GM21526 (cell line): ENCODE results near the gene HOGA1.
"Not testable (repeated sequence)": the region's sequence is repeated elsewhere in the genome, so short reads cannot be mapped to it uniquely, and the experiment has no call there.

Experiments used
- ATAC-seq: cut with Tn5 transposase; IDR thresholded peaks from one replicate; pipeline ENCODE4 v1.9.1; 2021; ENCODE audit warnings: moderate library complexity; ENCODE audit not compliant: unreplicated experiment, low FRiP score

The HOGA1 gene

DNA sequence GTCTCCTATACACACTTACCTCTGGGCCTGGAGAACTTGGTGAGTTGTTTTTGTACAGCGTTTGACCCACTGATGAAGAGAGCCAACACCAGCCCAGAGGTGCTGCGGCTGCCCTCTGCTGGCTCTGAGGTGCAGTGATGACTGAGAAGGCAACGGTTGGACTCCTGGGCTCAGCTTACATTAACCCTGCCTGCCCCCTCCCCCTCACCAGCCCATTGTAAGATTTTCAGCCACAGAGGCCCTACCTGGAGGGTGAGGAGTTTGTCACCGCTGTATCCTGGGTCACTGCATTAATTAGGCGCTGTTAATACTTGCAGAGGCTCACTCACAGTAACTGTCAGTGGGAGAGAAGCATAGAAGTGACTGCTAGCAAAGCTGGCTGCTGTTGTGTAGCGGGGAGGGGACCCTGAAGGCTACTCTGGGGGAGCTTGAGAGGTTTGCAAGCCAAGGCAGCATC is 30.6 kb upstream of the HOGA1 start:
- ATAC-seq = peak; percentile 59

DNA sequence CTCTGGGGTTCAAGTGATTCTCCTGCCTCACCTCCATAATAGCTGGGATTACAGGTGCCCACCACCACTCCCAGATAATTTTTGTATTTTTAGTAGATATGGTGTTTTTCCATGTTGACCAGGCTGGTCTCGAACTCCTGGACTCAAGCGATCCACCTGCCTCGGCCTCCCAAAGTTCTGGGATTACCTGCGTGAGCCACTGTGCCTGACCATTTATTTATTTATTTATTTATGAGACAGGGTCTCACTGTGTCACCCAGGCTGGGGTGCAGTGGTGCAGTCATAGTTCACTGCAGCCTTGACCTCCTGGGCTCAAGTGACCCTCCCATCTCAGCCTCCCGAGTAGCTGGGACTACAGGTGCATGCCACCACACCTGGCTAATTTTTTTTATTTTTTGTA is 29.9 kb upstream of the HOGA1 start:
- ATAC-seq = not testable (repeated sequence)

DNA sequence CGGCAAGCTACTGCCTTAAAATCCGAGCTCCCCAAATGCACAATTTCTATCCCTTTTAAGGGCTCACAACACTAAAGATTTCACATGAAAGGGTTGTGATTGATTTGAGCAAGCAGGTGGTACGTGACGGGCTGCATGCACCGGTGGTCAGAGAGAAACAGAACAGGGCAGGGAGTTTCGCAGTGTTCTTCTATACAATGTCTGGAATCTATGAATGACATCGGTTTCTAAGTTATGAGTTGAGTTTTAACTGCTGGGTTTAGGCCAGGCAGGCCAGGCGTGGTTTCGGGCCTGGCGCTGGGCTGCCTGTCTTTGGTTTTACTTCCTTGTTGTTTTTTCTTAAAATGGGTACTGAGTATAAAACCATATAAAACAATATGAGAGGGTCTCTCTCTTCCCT is 28.6 kb upstream of the HOGA1 start:
- not testable (repeated sequence) for ATAC-seq

DNA sequence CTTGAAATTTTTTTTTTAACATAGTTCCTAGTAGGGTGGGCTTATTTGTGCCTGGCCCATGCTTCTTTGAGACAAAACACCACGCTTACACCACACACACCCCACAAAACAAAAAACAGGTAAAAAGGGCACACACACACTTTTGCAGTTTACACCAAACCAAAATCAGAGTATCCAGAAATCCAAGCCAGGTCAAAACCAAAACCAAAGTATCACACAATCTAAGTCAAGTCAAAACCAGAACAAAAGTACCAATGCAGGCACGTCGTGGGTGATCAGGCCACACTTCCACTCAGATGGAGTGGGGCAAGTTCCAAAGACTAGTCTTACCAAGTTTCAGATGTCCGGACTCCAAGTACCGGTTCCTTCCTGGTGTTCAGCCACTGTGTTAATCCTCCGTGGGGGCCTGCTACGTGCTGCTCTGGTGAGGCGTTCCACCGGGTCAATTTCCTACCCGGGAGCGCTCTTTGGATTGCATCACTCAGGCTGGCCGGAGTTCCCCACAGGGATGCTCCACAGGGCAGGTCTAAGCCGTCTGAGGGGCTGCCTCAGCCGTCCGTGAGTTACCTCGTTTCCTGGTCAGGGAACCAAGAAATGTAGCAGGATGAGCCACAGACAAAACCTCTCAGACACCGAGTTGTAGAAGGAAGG is 23.3 kb upstream of the HOGA1 start:
- not testable (repeated sequence) for ATAC-seq

DNA sequence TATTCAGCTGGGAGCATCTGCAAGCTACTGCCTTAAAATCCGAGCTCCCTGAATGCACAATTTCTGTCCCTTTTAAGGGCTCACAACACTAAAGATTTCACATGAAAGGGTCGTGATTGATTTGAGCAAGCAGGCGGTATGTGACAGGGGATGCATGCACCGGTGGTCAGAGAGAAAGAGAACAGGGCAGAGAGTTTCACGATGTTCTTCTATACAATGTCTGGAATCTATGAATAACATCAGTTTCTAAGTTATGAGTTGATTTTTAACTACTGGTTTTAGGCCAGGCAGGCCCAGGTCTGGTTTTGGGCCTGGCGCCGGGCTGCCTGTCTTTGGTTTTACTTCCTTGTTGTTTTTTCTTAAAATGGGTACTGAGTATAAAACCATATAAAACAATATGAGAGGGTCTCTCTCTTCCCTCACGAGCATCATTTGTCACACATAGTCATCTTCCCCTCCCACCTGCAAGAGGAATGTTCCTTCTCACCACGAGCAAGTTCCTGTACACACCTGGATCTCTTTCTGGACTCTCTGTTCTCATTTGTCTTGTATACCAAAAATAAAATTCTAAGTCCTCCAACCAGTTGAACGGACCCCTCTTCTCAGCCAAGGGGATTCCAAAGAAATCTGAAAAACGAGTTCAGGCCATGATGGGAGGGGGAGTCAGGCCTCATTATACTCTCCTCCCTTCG is 22.7 kb upstream of the HOGA1 start:
- ATAC-seq = not testable (repeated sequence)

DNA sequence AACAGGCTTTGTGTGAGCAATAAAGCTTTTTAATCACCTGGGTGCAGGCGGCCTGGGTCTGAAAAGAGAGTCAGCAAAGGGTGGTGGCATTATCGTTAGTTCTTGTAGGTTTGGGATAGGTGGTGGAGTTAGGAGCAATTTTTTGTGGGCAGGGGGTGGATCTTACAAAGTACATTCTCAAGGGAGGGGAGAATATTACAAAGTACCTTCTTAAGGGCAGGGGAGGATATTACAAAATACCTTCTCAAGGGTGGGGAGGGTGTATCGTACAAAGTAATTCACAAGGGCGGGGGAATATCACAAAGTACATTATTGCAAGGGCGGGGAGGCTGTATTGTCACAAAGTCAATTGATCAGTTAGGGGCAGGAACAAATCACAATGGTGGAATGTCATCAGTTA is 21.9 kb upstream of the HOGA1 start:
- not testable (repeated sequence) for ATAC-seq

DNA sequence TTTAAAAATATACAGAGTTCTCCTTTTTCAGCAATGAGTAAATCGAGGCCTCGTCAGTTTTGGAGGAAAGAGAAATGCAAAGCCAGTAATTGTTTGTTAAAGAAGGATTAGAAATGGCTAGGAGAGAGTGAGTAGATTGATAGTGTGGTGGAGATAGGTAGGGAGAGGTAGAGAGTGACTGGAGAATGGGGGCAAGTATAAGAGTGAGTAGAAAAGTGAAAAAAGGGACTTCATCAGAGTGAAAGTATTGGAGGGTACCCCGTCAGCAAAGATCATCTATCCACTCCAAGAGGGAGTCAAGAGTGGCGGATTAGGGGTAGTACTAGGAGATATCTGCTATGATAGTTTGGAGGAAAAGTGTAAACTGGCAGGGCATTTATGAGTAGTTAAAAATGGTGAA is 20.9 kb upstream of the HOGA1 start:
- ATAC-seq = no peak

DNA sequence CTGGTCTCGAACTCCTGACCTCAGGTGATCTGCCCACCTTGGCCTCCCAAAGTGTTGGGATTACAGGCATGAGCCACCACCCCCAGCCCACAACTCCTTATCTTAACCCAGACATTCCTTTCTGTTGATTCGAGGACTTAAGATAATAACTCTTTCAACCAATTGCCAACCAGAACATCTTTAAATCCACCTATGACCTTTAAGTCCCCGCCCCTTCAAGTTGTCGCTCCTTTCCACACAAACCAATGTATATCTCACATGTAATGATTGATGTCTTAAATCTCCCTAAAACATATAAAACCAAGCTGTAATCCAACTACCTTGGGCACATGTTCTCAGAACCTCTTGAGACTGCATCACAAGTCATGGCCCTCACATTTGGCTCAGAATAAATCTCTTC is 19.4 kb upstream of the HOGA1 start:
- no peak for ATAC-seq

DNA sequence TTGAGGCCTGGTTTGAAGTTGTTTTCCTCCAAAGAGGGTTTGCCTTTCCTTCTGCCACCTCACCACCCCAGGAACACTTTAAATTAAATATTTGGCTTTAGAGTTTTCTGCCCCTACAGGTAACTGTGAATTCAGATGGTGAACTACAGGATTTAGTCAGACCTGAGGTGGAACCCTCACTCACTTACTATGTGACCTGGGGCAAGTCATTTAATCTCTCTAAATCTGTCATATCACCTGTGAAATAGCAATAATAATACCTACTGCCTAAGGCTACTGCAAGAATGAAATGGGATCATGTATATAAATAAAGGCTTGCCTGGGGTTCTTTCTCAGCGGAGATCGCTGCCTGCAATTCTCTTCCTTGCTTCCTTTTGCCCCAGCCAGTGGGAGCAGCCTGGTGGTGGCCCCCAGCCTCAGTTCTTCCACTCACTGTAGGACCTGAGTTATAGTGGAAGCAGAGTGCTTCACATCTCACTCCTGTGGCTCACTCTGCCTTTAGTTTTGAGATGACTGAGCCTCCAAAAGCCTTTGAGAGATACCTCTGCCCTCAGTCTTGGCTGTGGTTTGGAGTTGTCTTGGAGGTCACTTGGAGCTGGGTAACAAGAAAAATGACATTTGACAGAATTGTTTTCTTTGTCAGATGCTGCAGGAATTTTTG is 17.7 kb upstream of the HOGA1 start:
- no peak for ATAC-seq

DNA sequence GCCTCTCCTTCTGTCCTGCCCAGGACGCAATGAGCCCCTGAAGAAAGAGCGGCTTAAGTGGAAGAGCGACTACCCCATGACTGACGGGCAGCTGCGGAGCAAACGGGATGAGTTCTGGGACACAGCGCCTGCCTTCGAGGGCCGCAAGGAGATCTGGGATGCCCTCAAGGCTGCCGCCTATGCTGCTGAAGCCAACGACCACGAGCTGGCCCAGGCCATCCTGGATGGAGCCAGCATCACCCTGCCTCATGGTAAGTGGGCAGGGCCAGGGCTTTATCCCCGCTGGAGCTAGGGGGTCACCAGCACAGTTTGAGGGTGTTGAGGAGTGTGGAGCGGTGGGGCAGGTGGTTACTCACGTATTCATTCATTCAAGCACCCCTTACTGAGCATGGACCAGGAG is 16.3 kb upstream of the HOGA1 start:
- ATAC-seq = no peak

DNA sequence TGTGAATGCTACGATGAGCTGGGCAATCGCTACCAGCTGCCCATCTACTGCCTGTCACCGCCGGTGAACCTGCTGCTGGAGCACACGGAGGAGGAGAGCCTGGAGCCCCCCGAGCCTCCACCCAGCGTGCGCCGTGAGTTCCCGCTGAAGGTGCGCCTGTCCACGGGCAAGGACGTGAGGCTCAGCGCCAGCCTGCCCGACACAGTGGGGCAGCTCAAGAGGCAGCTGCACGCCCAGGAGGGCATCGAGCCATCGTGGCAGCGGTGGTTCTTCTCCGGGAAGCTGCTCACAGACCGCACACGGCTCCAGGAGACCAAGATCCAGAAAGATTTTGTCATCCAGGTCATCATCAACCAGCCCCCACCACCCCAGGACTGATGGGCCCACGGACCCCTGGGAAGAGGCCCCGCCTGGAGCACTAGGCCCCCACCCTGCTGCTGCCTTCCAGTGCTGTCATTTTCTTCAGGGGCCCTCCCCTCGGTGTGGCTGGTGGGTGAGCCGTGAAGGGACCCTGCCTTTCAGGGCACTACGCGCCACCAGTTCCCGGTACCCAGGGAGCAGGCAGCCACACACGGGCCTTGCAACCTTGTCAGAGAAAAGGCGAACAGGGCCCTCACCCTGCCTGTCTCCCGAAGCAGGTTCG is 13.9 kb upstream of the HOGA1 start:
- no peak for ATAC-seq

DNA sequence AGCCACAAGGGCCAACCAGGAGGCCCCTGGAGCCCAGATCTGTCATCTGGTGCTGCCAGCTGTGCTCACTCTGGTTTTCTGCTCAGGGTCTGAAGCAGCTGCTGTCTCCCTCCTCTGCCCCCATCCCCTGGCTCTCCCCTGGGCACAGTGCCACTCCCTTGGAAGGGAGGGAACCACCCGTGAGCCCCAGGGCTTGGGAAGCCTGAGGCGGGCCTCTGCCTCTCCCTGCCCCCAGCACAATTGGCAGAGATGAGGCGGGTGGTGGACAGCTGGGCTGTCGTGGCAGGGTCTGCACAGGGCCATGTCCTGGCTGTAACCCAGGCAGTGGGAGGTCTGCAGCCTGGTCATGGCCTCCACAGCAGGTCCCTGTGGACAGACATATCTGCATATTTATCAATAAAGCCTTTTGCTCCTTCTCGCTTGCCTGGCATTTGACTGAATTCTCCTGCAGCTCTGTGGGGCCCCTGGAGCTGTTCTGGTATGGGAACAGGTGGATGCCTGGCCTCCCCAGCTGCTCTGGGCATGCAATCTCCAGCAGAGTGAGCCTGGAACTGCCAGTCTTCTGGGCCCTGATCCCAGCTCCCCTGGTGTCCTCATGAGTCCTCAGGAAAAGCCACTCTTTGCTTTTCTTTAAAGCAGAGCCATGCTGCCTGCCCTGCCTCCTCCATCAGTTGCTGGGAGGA is 13.3 kb upstream of the HOGA1 start:
- no peak for ATAC-seq

DNA sequence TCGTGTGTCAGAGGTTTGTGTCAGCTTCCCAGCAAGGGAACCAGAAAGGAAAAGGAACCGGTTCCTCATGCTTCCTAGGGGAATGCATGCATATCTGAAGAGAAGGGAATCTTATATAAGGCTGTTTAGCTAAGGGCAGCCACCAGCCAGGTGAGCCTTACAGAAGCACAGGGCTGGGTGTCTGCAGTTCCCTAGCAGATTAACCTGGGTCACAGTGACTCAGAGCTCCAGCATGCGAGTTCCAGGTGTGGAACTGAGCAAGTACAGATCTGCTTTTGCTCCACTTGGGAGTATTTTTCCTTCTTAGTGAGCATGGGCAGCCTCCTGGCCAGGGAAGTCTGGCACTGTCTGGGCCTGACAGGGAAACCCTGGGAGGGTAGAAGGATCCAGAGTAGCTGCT is 12.6 kb upstream of the HOGA1 start:
- no peak for ATAC-seq

DNA sequence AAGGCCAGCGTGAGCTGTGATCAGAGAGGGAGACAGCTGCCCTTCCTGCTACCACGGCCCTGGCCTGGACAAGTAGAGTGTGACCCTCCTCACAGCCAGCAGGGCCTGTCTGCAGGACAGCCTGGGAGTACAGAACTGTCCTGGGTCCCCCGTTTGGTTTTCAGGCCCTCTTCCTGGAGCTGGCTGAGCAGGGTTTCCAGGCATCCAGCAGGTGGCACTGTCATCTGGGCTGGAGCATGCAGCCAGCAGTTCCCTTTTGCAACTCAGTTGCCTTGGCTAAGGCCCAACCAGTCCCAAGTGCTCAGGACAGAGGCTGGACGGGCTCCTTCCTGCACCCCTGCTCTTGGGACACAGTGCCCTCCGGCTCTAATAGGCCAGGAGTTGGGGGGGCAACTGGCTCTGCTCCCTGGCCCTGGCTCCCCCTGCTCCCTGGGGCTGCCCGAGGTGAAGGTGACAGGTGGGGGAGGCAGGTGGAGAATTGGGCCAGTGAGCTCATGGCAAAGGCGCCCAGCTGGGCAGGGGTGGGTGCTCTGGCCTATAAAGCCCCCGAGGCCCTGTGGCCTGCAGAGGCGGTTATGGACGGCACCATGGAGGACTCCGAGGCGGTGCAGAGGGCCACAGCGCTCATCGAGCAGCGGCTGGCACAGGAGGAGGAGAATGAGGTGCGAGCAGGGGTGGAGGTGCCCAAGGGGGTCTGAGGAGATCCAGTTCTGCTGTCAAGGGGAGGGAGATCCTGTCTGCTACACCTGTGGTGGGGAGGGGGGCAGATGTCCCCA is 11.8 kb upstream of the HOGA1 start, which contains the start of gene ANKRD2:
TSS of gene ANKRD2 (plus strand) at position 566 of the 776 bp plus-strand sequence. CDS start at position 576, 10 bp downstream.
- ATAC-seq = peak; percentile 52

DNA sequence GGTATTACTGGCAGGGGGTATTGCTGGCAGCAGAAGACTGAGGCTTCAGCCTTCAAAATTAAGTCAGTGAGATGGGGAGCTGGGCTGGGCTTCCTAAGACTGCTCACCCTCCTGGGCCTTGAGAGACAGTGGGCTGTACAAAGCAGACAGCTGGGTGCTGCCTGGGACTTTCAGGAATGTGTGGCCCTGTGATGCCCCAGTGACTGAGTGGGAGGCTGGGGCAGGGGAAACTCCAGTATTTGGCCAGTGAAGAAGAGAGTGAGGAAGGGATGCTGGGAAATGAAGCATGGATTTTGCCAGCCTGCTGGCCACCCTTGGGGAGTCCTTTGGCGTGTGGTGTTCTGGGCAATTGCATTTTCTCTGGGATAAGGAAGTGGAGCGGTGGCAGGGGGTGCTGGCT is 11.2 kb upstream of the HOGA1 start:
- ATAC-seq = no peak

DNA sequence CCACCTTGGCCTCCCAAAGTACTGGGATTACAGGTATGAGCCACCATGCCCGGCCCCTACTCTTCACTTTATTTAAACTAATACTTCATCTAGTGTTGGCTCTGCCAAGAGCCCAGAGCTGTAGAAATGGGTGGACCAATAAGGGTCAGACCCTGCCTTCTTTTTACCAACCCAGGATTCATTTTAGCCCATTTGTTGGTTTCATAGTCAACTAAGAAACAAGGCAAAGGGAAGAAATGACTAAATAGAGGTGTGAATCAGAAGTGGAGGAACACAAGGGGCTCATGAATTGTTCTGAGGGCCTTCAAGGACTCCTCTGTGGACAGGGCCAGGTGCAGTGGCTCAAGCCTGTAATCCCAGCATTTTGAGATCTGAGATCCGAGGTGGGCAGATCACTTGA is 10.5 kb upstream of the HOGA1 start:
- no peak for ATAC-seq

DNA sequence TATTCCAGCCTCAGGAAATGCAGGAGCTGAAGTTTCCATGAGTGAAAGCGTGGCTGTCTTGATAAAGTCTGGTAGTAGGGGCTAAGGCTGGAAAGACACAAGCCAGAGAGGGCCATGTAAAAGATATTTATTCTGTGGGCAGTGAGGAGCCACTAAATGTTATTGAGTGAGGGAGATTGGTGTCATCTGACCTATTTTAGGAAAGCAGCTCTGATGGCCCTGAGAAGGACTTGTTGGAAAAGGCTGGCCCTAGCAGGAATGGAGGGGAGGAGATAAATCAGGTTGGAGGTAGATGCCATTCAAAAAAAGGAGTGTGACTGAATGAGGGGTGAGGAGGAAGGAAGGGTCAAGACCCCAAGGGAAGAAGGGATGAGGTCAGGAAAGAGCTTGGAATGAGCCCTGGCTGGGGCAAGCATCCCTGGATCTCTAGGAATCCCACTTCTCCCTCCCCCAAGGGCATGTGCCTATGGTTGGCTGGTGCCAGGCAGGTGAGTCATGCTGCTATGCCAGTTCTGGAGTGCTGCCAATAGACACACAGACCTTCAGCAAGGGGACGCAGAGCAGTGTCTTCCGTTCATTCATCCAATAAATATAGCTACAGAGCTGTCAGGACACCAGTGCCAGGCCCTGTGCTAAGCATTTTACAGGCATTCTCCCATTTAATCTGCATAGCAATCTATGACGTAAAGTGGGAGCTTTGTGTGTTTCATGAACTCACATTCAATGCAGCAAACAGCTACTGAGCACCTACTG is 9.6 kb upstream of the HOGA1 start:
- ATAC-seq = no peak

DNA sequence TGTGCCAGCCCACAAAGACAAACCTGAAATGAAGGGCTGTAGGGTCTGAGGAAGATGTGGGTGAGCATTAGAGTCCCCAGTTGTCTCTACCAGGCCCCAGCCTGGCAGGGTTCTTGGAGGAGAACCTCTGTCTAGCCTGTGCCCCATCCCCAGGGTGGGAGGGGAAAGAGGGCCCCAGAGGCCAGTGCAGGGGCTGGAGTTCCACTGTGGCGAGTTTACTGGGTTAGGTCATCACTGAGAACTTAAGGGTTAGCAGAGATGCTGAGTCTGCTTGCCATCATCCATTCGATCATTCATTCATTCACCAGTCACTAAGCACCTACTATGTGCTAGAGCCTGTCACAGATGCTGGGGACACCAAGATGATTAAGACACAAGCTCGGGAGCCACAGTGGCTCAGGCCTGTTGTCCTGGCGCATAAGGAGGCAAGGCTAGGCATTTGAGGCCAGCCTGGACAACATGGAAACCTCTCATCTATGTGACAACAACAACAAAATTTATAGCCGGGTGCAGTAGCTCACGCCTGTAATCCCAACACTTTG is 9.0 kb upstream of the HOGA1 start:
- no peak for ATAC-seq

DNA sequence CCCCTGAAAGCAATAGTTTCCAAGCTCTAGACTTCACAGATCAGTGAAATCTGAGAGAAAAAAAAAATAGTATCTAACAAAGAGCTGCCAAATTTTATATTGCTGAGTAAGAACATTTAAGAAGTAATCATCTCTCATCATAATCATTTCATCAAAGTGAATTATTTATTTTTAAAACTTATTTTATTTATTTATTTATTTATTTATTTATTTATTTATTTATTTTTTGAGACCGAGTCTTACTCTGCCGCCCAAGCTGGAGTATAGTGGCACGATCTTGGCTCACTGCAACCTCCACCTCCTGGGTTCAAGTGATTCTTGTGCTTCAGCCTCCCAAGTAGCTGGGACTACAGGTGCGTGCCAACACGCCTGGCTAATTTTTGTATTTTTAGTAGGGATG is 7.7 kb upstream of the HOGA1 start:
- not testable (repeated sequence) for ATAC-seq
